ENCODE data around the gene NCF2.

NCF2 gene

GRCh38 chr1:183609759-183610452 is 19.6 kb upstream of the NCF2 start:
- DNase-seq: no peak

GRCh38 chr1:183609313-183609712 is 19.1 kb upstream of the NCF2 start:
- no peak for DNase-seq

- no peak for DNase-seq
Observed at GRCh38 chr1:183607322-183607980, 17.2 kb upstream of the NCF2 start.

GRCh38 chr1:183605904-183606303 is 15.6 kb upstream of the NCF2 start:
- no peak for DNase-seq

GRCh38 chr1:183604815-183605214 is 14.6 kb upstream of the NCF2 start:
- DNase-seq: no peak

- no peak for DNase-seq
Observed at GRCh38 chr1:183604038-183604808, 14.0 kb upstream of the NCF2 start.

- DNase-seq: no peak
Observed at GRCh38 chr1:183602510-183602909, 12.3 kb upstream of the NCF2 start.

- DNase-seq: no peak
Observed at GRCh38 chr1:183600634-183601033, 10.4 kb upstream of the NCF2 start.

GRCh38 chr1:183600136-183600535 is 9.9 kb upstream of the NCF2 start:
- no peak for DNase-seq

GRCh38 chr1:183598386-183598785 is 8.1 kb upstream of the NCF2 start:
- DNase-seq: no peak

- DNase-seq: no peak
Observed at GRCh38 chr1:183597656-183598347, 7.5 kb upstream of the NCF2 start.

GRCh38 chr1:183596500-183596899 is 6.2 kb upstream of the NCF2 start:
- no peak for DNase-seq

- DNase-seq: no peak
Observed at GRCh38 chr1:183595537-183595936, 5.3 kb upstream of the NCF2 start.

- no peak for DNase-seq
Observed at GRCh38 chr1:183593356-183593755, 3.1 kb upstream of the NCF2 start.

- no peak for DNase-seq
Observed at GRCh38 chr1:183592733-183593132, 2.5 kb upstream of the NCF2 start.

GRCh38 chr1:183589874-183590243 is 400 bp downstream of the NCF2 start:
- no peak for DNase-seq

- no peak for DNase-seq
Observed at GRCh38 chr1:183589384-183589783, 875 bp downstream of the NCF2 start.

- DNase-seq: no peak
Observed at GRCh38 chr1:183588827-183589226, 1.4 kb downstream of the NCF2 start.

GRCh38 chr1:183586926-183587325 is 3.3 kb downstream of the NCF2 start:
- no peak for DNase-seq

- DNase-seq: no peak
Observed at GRCh38 chr1:183586455-183586854, 3.8 kb downstream of the NCF2 start.

- DNase-seq: no peak
Observed at GRCh38 chr1:183585038-183585437, 5.2 kb downstream of the NCF2 start.

- no peak for DNase-seq
Observed at GRCh38 chr1:183584147-183584546, 6.1 kb downstream of the NCF2 start.

- DNase-seq: no peak
Observed at GRCh38 chr1:183583466-183583865, 6.8 kb downstream of the NCF2 start.

Measured in 8988T (cell line).